Epithelial cell of proximal tubule (primary cell): ENCODE data around the gene ZWINT. TPM values are rescaled to one million over a fixed set of nuclear protein-coding genes. Genes with fewer than 3 reads are reported as not detected.

Experiments used
- DNase-seq: peaks from one replicate; pipeline ENCODE4 v3.0.0-alpha.2; 2011; ENCODE audit warnings: low read depth
- H3K4me3 ChIP-seq: 2 replicates; pipeline ENCODE4 v1.5.1; 2011; ENCODE audit warnings: low read depth, mild to moderate bottlenecking, low read length
- CTCF ChIP-seq: conservative IDR thresholded peaks from 2 replicates; pipeline ENCODE4 v1.5.1; 2012; ENCODE audit warnings: low read depth, mild to moderate bottlenecking, low read length
- total RNA-seq: library from RNA; depleted of rRNA; stranded (reverse); fragments of >200 nt; gene quantifications from 2 replicates; pipeline ENCODE4 v1.2.3, GENCODE V29; 2015

The ZWINT gene
- total RNA-seq, 1 donor from 2014 or later, result 65.8 TPM

- H3K4me3 ChIP-seq, result no peak overlapping the region
- no peak for DNase-seq
- no peak for TF ChIP-seq CTCF
These were observed 9.0 kb downstream of the ZWINT start for GRCh38 chr10:56351909-56352630.

DNA sequence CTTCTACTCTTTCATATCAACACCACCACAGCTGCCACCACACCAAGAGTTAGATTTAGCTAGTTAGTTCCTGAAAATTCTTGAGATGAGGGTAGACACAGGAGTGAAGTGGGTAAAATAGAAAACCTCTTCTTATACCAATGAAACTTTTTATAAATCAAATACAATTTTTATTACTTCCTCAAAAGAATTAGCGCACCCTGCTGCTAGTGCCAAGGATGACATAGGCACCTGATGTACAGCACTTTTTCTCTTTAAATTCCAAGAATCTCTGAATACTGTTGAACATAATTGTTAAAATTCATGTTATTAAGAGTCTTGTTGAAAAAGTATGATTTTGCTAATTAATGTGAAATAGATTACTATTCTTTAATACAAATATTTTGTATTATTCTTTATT is 11.4 kb downstream of the ZWINT start:
- H3K4me3 ChIP-seq, result no peak overlapping the region
- DNase-seq, result no peak
- peak; percentile 30 for TF ChIP-seq CTCF

GRCh38 chr10:56348101-56348500 is 13.0 kb downstream of the ZWINT start:
- no peak for TF ChIP-seq CTCF
- no peak for DNase-seq
- H3K4me3 ChIP-seq, result no peak overlapping the region

DNA sequence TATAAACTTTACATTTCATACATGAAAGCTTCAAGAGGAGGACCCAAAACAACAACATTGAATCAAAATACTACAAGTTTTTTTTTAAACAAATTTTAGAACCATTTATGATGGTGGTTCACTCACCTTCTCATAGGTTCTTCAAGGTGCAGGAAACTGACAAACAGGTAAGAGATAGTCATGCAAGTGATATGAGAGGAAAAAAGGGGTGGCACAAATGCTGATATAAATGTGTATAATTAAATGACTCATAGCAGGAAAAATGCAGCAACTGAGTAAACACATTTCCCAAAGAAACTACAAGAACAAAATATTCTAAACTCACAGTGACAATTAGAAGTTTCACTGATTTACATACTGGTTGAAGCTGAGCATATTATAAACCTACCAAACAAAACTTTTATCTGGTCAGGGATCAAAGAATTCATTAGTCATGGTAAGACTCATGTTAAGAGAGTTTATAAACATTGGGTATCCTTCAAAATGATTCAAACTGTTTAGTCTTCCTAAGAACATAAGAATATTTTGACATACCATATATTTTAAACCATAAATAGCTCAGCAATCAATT is 14.1 kb downstream of the ZWINT start:
- DNase-seq, result no peak
- TF ChIP-seq CTCF, result no peak
- H3K4me3 ChIP-seq, result no peak overlapping the region

- no peak for TF ChIP-seq CTCF
- H3K4me3 ChIP-seq, result no peak overlapping the region
- no peak for DNase-seq
These were observed 19.4 kb downstream of the ZWINT start for GRCh38 chr10:56341612-56342011.

DNA sequence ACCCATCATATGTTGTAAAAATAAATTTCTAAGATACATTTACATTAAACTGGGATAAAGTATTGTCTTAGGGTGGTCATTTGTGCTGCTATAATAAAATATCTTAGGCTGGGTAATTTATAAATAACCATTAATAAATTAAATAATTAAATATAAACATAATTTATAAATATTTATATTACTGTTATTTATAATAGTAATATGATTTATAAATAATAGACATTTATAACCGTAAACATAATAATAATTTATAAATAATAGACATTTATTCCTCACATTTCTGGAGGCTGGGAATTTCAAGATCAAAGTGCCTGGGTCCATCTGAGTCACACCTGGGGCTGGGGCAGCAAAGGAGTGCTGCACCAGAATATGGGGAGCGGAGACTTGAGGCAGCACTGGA is 31.1 kb downstream of the ZWINT start:
- H3K4me3 ChIP-seq, result no peak overlapping the region
- no peak for DNase-seq
- TF ChIP-seq CTCF, result no peak

- TF ChIP-seq CTCF, result no peak
- DNase-seq, result no peak
- H3K4me3 ChIP-seq, result no peak overlapping the region
These were observed 33.9 kb downstream of the ZWINT start for GRCh38 chr10:56327118-56327517.
